OCI-LY7 (cell line): ENCODE measurements around the gene SPARC. TPM values are rescaled to one million over a fixed set of nuclear protein-coding genes. Genes with fewer than 3 reads are reported as not detected.
"Not testable (repeated sequence)": the region's sequence is repeated elsewhere in the genome, so short reads cannot be mapped to it uniquely, and the experiment has no call there.

Experiments
- BruUV-seq: library from RNA; stranded (reverse); fragments of 400-500 nt; replicated peaks from 2 replicates; lab custom pipeline; 2021; lab: Mats Ljungman, UMichigan
- CTCF ChIA-PET: fragments of 300-600 bp; sonication (Branson Sonifier 250); formaldehyde crosslinking; loops from one replicate; lab custom pipeline; 2022; ENCODE audit warnings: antibody characterized with exemption; ENCODE audit not compliant: unreplicated experiment; lab: Charles Lee
- POLR2A ChIA-PET: fragments of 300-600 bp; sonication (Branson Sonifier 250); formaldehyde crosslinking; loops from one replicate; lab custom pipeline; 2022; ENCODE audit warnings: antibody characterized with exemption; lab: Charles Lee
- DNase-seq: peaks from one replicate; pipeline ENCODE4 v3.0.0-alpha.2; 2015; ENCODE audit warnings: low spot score
- H2AFZ ChIP-seq: fragments of 200-600 bp; sonication (generic), shearing (Covaris generic); 2 replicates; pipeline ENCODE4 v1.6.1; 2014; ENCODE audit warnings: mild to moderate bottlenecking, antibody characterized with exemption, low read length, moderate library complexity
- H3K27ac ChIP-seq: fragments of 200-600 bp; sonication (generic); 2 replicates; pipeline ENCODE4 v1.5.1; 2014; ENCODE audit warnings: mixed run types, low read depth, mild to moderate bottlenecking, moderate library complexity, low read length, inconsistent platforms; ENCODE audit not compliant: poor library complexity, severe bottlenecking
- H3K36me3 ChIP-seq: fragments of 200-600 bp; sonication (generic); 2 replicates; pipeline ENCODE4 v1.6.1; 2014; ENCODE audit warnings: mild to moderate bottlenecking, antibody characterized with exemption, low read length, moderate library complexity, mixed read lengths; ENCODE audit not compliant: insufficient read depth
- H3K4me1 ChIP-seq: fragments of 200-600 bp; sonication (generic); 2 replicates; pipeline ENCODE4 v1.5.1; 2014; ENCODE audit warnings: mild to moderate bottlenecking, low read length; ENCODE audit not compliant: insufficient read depth, poor library complexity, severe bottlenecking
- H3K4me2 ChIP-seq: fragments of 200-600 bp; sonication (generic); 2 replicates; pipeline ENCODE4 v1.6.1; 2014; ENCODE audit warnings: mild to moderate bottlenecking, low read length
- H3K4me3 ChIP-seq: fragments of 200-600 bp; sonication (generic); 2 replicates; pipeline ENCODE4 v1.5.1; 2014; ENCODE audit warnings: mild to moderate bottlenecking, low read depth, low read length; ENCODE audit not compliant: poor library complexity, severe bottlenecking
- H3K79me2 ChIP-seq: fragments of 200-600 bp; sonication (generic); 2 replicates; pipeline ENCODE4 v1.6.1; 2016; ENCODE audit warnings: low read depth, mild to moderate bottlenecking, low read length, moderate library complexity, mixed read lengths; ENCODE audit not compliant: insufficient read depth
- H3K9me2 ChIP-seq: fragments of 200-600 bp; sonication (generic); 2 replicates; pipeline ENCODE4 v1.6.1; 2016; ENCODE audit warnings: mild to moderate bottlenecking, low read length, mixed read lengths; ENCODE audit not compliant: insufficient read depth
- H3K9me3 ChIP-seq: fragments of 200-600 bp; sonication (generic); 2 replicates; pipeline ENCODE4 v1.6.1; 2014; ENCODE audit warnings: mild to moderate bottlenecking, mixed run types, low read length, mixed read lengths
- H4K20me1 ChIP-seq: fragments of 200-600 bp; sonication (generic); 2 replicates; pipeline ENCODE4 v1.6.1; 2014; ENCODE audit warnings: mild to moderate bottlenecking, antibody characterized with exemption, low read length, moderate library complexity, mixed read lengths; ENCODE audit not compliant: insufficient read depth
- CTCF ChIP-seq: fragments of 200-600 bp; sonication (generic); conservative IDR thresholded peaks from 2 replicates; pipeline ENCODE4 v1.5.1; 2014; ENCODE audit warnings: mild to moderate bottlenecking, antibody characterized with exemption, low read length, moderate library complexity, mixed read lengths
- EZH2phosphoT487 ChIP-seq: fragments of 200-600 bp; sonication (generic); IDR thresholded peaks from 2 replicates; pipeline ENCODE4 v1.6.1; 2018; ENCODE audit warnings: low read depth, borderline replicate concordance, mild to moderate bottlenecking, mixed run types, antibody characterized with exemption, low read length, moderate library complexity, mixed read lengths
- intact Hi-C: fragments of 100-400 bp; cut with micrococcal nuclease; formaldehyde crosslinking; loops from one replicate; pipeline ENCODE4 v1.10.0; 2022; ENCODE audit not compliant: unreplicated experiment
- total RNA-seq, 2 experiments: library from RNA; depleted of rRNA in 1 of 2; stranded (reverse); fragments of >200 nt in 1 of 2; shearing (Covaris generic) in 1 of 2; gene quantifications; 2 replicates each; pipeline ENCODE4 v1.2.3, GENCODE V29; 2014 to 2022

SPARC gene
- total RNA-seq, 2 experiments from 2014 or later = 0.89 TPM; not detected in 1

- ChIA-PET POLR2A (interaction anchor here (0.7 to 2.3 kb wide), 6 partner anchors 11 to 70 kb away, joined by 3 to 7 read pairs (median 3); no protein-coding TSS in a partner anchor), CTCF (interaction anchor here (1.6 kb wide), 1 partner anchor 10 kb away, joined by 8 read pairs; no protein-coding TSS in a partner anchor)
- TF ChIP-seq EZH2phosphoT487 (no peak), CTCF (no peak)
- no peaks in the 10 kb centered on the region for H3K36me3 ChIP-seq
- H3K9me3 ChIP-seq = no peaks in the 10 kb centered on the region
- H3K4me1 ChIP-seq = no peaks in the 10 kb centered on the region
- DNase-seq = no peak
- intact Hi-C loops = no loop called here
- no TSS peak for BruUV-seq
- H2AFZ ChIP-seq = no peak overlapping the region
- no peaks in the 10 kb centered on the region; the same call in 1 of the 2 replicates for H4K20me1 ChIP-seq
- H3K9me2 ChIP-seq = no peaks in the 10 kb centered on the region
- H3K4me2 ChIP-seq = no peak overlapping the region
- H3K27ac ChIP-seq = no peak overlapping the region
- H3K79me2 ChIP-seq = no peaks in the 10 kb centered on the region
- no peak overlapping the region for H3K4me3 ChIP-seq
These were observed 3.9 kb downstream of the SPARC start for GRCh38 chr5:151682751-151683331.

- Histone ChIP-seq H2AFZ (no peak overlapping the region), H3K4me2 (no peak overlapping the region), H4K20me1 (no peaks in the 10 kb centered on the region; the same call in 1 of the 2 replicates), H3K36me3 (no peaks in the 10 kb centered on the region), H3K4me3 (no peak overlapping the region), H3K4me1 (no peaks in the 10 kb centered on the region), H3K27ac (no peak overlapping the region), H3K9me2 (no peaks in the 10 kb centered on the region), H3K9me3 (no peaks in the 10 kb centered on the region), H3K79me2 (no peaks in the 10 kb centered on the region)
- no peak for DNase-seq
- TF ChIP-seq CTCF (no peak), EZH2phosphoT487 (no peak)
- CTCF ChIA-PET = interaction anchor here (1.6 kb wide), 1 partner anchor 9 kb away, joined by 8 read pairs; no protein-coding TSS in a partner anchor
- no TSS peak for BruUV-seq
- intact Hi-C loops = no loop called here
- POLR2A ChIA-PET = interaction anchor here (0.6 to 2.3 kb wide), 7 partner anchors 10 to 197 kb away, joined by 3 to 7 read pairs (median 3); no protein-coding TSS in a partner anchor
These were observed 4.5 kb downstream of the SPARC start for GRCh38 chr5:151682240-151682639.

- Histone ChIP-seq H3K4me3 (no peak overlapping the region), H4K20me1 (no peaks in the 10 kb centered on the region; the same call in 1 of the 2 replicates), H3K9me3 (no peaks in the 10 kb centered on the region), H3K4me1 (no peaks in the 10 kb centered on the region), H3K27ac (no peak overlapping the region), H3K4me2 (no peak overlapping the region), H3K79me2 (no peaks in the 10 kb centered on the region), H3K36me3 (no peaks in the 10 kb centered on the region), H3K9me2 (no peaks in the 10 kb centered on the region), H2AFZ (no peak overlapping the region)
- intact Hi-C loops = no loop called here
- POLR2A ChIA-PET = interaction anchor here (0.7 to 1.5 kb wide), 2 partner anchors 10 to 23 kb away, joined by 3 read pairs; no protein-coding TSS in a partner anchor
- BruUV-seq = no TSS peak
- TF ChIP-seq EZH2phosphoT487 (no peak), CTCF (no peak)
- DNase-seq = no peak
- CTCF ChIA-PET = no interaction called here
These were observed 5.7 kb downstream of the SPARC start for GRCh38 chr5:151680944-151681427.

DNA sequence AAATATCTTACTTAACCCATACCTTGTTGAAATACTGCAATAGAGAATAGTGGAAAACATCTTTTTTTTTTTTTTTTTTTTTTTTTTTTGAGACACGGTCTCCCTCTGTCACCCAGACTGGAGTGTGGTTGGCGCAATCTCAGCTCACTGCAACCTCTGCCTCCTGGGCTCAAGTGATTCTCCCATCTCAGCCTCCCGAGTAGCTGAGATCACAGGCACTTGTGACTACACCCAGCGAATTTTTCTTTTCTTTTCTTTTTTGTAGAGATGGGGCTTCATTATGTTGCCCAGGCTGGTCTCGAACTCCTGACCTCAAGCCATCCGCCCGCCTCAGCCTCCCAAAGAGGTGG is 6.6 kb downstream of the SPARC start:
- intact Hi-C loops, H3K4me2 ChIP-seq, BruUV-seq, H3K9me2 ChIP-seq, H3K4me3 ChIP-seq, H3K27ac ChIP-seq, H2AFZ ChIP-seq, H4K20me1 ChIP-seq, CTCF ChIA-PET, H3K36me3 ChIP-seq, DNase-seq, H3K79me2 ChIP-seq, H3K9me3 ChIP-seq, H3K4me1 ChIP-seq: not testable (repeated sequence)
- POLR2A ChIA-PET = interaction anchor here (0.6 to 1.1 kb wide), 5 partner anchors 15 to 888 kb away, joined by 3 to 6 read pairs (median 3); no protein-coding TSS in a partner anchor
